ENCODE measurements around the gene CREG2. TPM values are rescaled to one million over a fixed set of nuclear protein-coding genes. Genes with fewer than 3 reads are reported as not detected.

The CREG2 gene
- total RNA-seq, 4 donors from 2014 or later: not detected

- WGBS: 92% methylated on average over 2 of the region's 2 CpGs
- H3K9me3 ChIP-seq: no peaks in the 10 kb centered on the region
- H3K27ac ChIP-seq (replicated peaks in 1 of 4): no peak overlapping the region
- intact Hi-C loops (cut with DNase I): no loop called here
- no peaks in the 10 kb centered on the region for H3K27me3 ChIP-seq
- peaks cover 17 to 65% (median 52%) of the 10 kb centered on the region in 4 donors for H3K4me1 ChIP-seq
- no peak for DNase-seq (ENCODE audit: extremely low spot score)
- TF ChIP-seq CTCF (IDR thresholded peaks at IDR 0.05) (no peak), POLR2A (IDR thresholded peaks at IDR 0.05; ENCODE audit: low read depth) (no peak), EP300 (IDR thresholded peaks at IDR 0.05) (no peak), POLR2AphosphoS5 (IDR thresholded peaks at IDR 0.05) (no peak)
- no peak overlapping the region for H3K4me3 ChIP-seq
- peaks cover 4 to 30% (median 12%) of the 10 kb centered on the region in 4 donors for H3K36me3 ChIP-seq
Observed at GRCh38 chr2:101297383-101297782, 89.9 kb downstream of the CREG2 start.

- no peaks in the 10 kb centered on the region for H3K9me3 ChIP-seq
- intact Hi-C loops (cut with DNase I): no loop called here
- WGBS: 86% methylated on average over 5 of the region's 5 CpGs
- no peaks in the 10 kb centered on the region for H3K27me3 ChIP-seq
- no peak overlapping the region for H3K4me3 ChIP-seq
- DNase-seq (ENCODE audit: extremely low spot score): no peak
- peaks cover 17 to 55% (median 42%) of the 10 kb centered on the region in 4 donors for H3K4me1 ChIP-seq
- H3K27ac ChIP-seq (replicated peaks in 1 of 4): no peak overlapping the region
- no peak for TF ChIP-seq CTCF (IDR thresholded peaks at IDR 0.05)
- no peak for TF ChIP-seq EP300 (IDR thresholded peaks at IDR 0.05)
- TF ChIP-seq POLR2AphosphoS5 (IDR thresholded peaks at IDR 0.05): no peak
- no peak for TF ChIP-seq POLR2A (IDR thresholded peaks at IDR 0.05; ENCODE audit: low read depth)
- H3K36me3 ChIP-seq: peaks cover 4 to 38% (median 12%) of the 10 kb centered on the region in 4 donors
Observed at GRCh38 chr2:101296371-101296770, 90.9 kb downstream of the CREG2 start.

- Histone ChIP-seq H3K27me3 (no peaks in the 10 kb centered on the region), H3K36me3 (peaks cover 4 to 38% (median 12%) of the 10 kb centered on the region in 4 donors), H3K4me1 (peaks cover 16 to 50% (median 38%) of the 10 kb centered on the region in 4 donors), H3K9me3 (no peaks in the 10 kb centered on the region), H3K27ac (replicated peaks in 1 of 4) (no peak overlapping the region), H3K4me3 (no peak overlapping the region)
- whole genome bisulfite sequencing: 79% methylated on average over 2 of the region's 2 CpGs
- TF ChIP-seq POLR2A (IDR thresholded peaks at IDR 0.05; ENCODE audit: low read depth): no peak
- no peak for TF ChIP-seq EP300 (IDR thresholded peaks at IDR 0.05)
- no peak for TF ChIP-seq POLR2AphosphoS5 (IDR thresholded peaks at IDR 0.05)
- TF ChIP-seq CTCF (IDR thresholded peaks at IDR 0.05): no peak
- DNase-seq (ENCODE audit: extremely low spot score): no peak
- intact Hi-C loops (cut with DNase I): no loop called here
Observed at GRCh38 chr2:101295895-101296294, 91.4 kb downstream of the CREG2 start.

Small RNA genes lying within 50 kb of the gene (small RNA-seq; reads per million reads assigned to genes)
- 0.51 to 0.93 (median 0.67) reads per million in 3 donors for gene MIR5696

Other genes with a start within 250 kb of the CREG2 start
- 10 to 100 TPM; 16.7 to 23.4 (median 20.4) TPM for gene TBC1D8, start 236.1 kb downstream of the CREG2 start, total RNA-seq
- 10 to 100 TPM; 25.7 to 35.8 (median 29.0) TPM for gene CNOT11, start 134.6 kb downstream of the CREG2 start, total RNA-seq
- gene RNF149, start 78.8 kb downstream of the CREG2 start, total RNA-seq: 10 to 100 TPM; 29.5 to 66.6 (median 40.0) TPM
- under 1 TPM in 1 of 4 donors, not detected in 3; 0.91 TPM for gene RFX8, start 87.6 kb upstream of the CREG2 start, total RNA-seq

All from esophagus muscularis mucosa (tissue), 4 donors.